WTC11 (cell line): ENCODE measurements around the gene SYNPO. TPM values are rescaled to one million over a fixed set of nuclear protein-coding genes. Genes with fewer than 3 reads are reported as not detected.
A peak's percentile ranks its signal among the peaks of the same experiment; 100 is the strongest.

Experiments used
- ATAC-seq: fragments of 200-7000 bp; cut with Tn5 transposase; 2 replicates; pipeline ENCODE4 v1.10.0; 2021; ENCODE audit warnings: mild to moderate bottlenecking, moderate library complexity
- CTCF ChIA-PET: fragments of 300-600 bp; sonication (Branson Sonifier 250); formaldehyde crosslinking; loops from one replicate; lab custom pipeline; 2021; ENCODE audit warnings: antibody characterized with exemption; lab: Charles Lee
- POLR2A ChIA-PET: fragments of 350-600 bp; sonication (Branson Sonifier 250); formaldehyde crosslinking; loops from one replicate; lab custom pipeline; 2021; ENCODE audit warnings: antibody characterized with exemption; lab: Charles Lee
- DNase-seq: peaks from one replicate; pipeline ENCODE4 v3.0.0; 2021; ENCODE audit warnings: low spot score
- H3K27ac Mint-ChIP-seq: 2 replicates; pipeline ENCODE4 v1.8.0; 2021; ENCODE audit warnings: mixed read lengths
- H3K27me3 Mint-ChIP-seq: 2 replicates; pipeline ENCODE4 v1.8.0; 2021; ENCODE audit warnings: low read depth, mild to moderate bottlenecking, moderate library complexity, mixed read lengths
- H3K36me3 Mint-ChIP-seq: 2 replicates; pipeline ENCODE4 v1.8.0; 2021; ENCODE audit warnings: mixed read lengths
- H3K4me1 Mint-ChIP-seq: 2 replicates; pipeline ENCODE4 v1.8.0; 2022; ENCODE audit warnings: mixed read lengths
- H3K4me3 Mint-ChIP-seq: 2 replicates; pipeline ENCODE4 v1.8.0; 2021; ENCODE audit warnings: mild to moderate bottlenecking, moderate library complexity, mixed read lengths
- H3K9me3 Mint-ChIP-seq: 2 replicates; pipeline ENCODE4 v1.8.0; 2021; ENCODE audit warnings: mixed read lengths
- FOXK1 ChIP-seq: sonication (generic); formaldehyde crosslinking; IDR thresholded peaks from 2 replicates; pipeline ENCODE4 v1.8.0; 2022; ENCODE audit warnings: mild to moderate bottlenecking, moderate library complexity, missing genetic modification reagents
- FOXP1 ChIP-seq: sonication (generic); formaldehyde crosslinking; IDR thresholded peaks from 2 replicates; pipeline ENCODE4 v1.8.0; 2022; ENCODE audit warnings: missing genetic modification reagents, mild to moderate bottlenecking, moderate library complexity, borderline replicate concordance
- MXD4 ChIP-seq: fragments of 250-450 bp; sonication (Bioruptor Pico); IDR thresholded peaks from 2 replicates; pipeline ENCODE4 v1.8.0; 2021; ENCODE audit warnings: mild to moderate bottlenecking, moderate library complexity, borderline replicate concordance
- MYBL2 ChIP-seq: sonication (generic); formaldehyde crosslinking; IDR thresholded peaks from 2 replicates; pipeline ENCODE4 v1.8.1; 2023; ENCODE audit warnings: mild to moderate bottlenecking, moderate library complexity, missing genetic modification reagents
- SP1 ChIP-seq: sonication (generic); formaldehyde crosslinking; conservative IDR thresholded peaks from 2 replicates; pipeline ENCODE4 v1.8.1; 2022; ENCODE audit warnings: missing genetic modification reagents
- TEAD4 ChIP-seq: sonication (generic); formaldehyde crosslinking; IDR thresholded peaks from 2 replicates; pipeline ENCODE4 v1.8.0; 2022; ENCODE audit warnings: mild to moderate bottlenecking, missing genetic modification reagents
- TP53 ChIP-seq: sonication (generic); formaldehyde crosslinking; IDR thresholded peaks from 2 replicates; pipeline ENCODE4 v1.8.1; 2023; ENCODE audit warnings: mild to moderate bottlenecking, missing genetic modification reagents
- ZNF138 ChIP-seq: sonication (generic); formaldehyde crosslinking; conservative IDR thresholded peaks from 2 replicates; pipeline ENCODE4 v1.8.1; 2022; ENCODE audit warnings: mild to moderate bottlenecking, moderate library complexity, missing genetic modification reagents
- ZNF423 ChIP-seq: fragments of 250-450 bp; sonication (Bioruptor Pico); IDR thresholded peaks from 2 replicates; pipeline ENCODE4 v2.1.2; 2022; ENCODE audit warnings: mild to moderate bottlenecking, moderate library complexity
- total RNA-seq: library from RNA; stranded (reverse); gene quantifications from 3 replicates; pipeline ENCODE4 v1.2.3, GENCODE V29; 2021
- TF ChIP-seq, protein P1 (sequence below): fragments of 200-600 bp; IDR thresholded peaks from 2 replicates; pipeline ENCODE4 v1.8.0; 2022; ENCODE audit warnings: antibody characterized with exemption
- TF ChIP-seq, protein P2 (sequence below): sonication (generic); formaldehyde crosslinking; IDR thresholded peaks from 2 replicates; pipeline ENCODE4 v1.8.0; 2022; ENCODE audit warnings: mild to moderate bottlenecking, missing genetic modification reagents
- TF ChIP-seq, protein P3 (sequence below): sonication (generic); formaldehyde crosslinking; IDR thresholded peaks from 2 replicates; pipeline ENCODE4 v1.8.1; 2022; ENCODE audit warnings: missing genetic modification reagents, borderline replicate concordance
- TF ChIP-seq, protein P4 (sequence below): fragments of 250-450 bp; sonication (Bioruptor Pico); IDR thresholded peaks from 2 replicates; pipeline ENCODE4 v1.8.0; 2021; ENCODE audit warnings: mild to moderate bottlenecking
- TF ChIP-seq, protein P5 (sequence below): sonication (generic); formaldehyde crosslinking; IDR thresholded peaks from 2 replicates; pipeline ENCODE4 v1.8.0; 2023; ENCODE audit warnings: mild to moderate bottlenecking, missing genetic modification reagents
- TF ChIP-seq, protein P6 (sequence below): sonication (generic); formaldehyde crosslinking; IDR thresholded peaks from 2 replicates; pipeline ENCODE4 v1.8.1; 2023; ENCODE audit warnings: mild to moderate bottlenecking, missing genetic modification reagents

The SYNPO gene
- total RNA-seq, 1 experiment from 2014 or later: 2.1 TPM

DNA sequence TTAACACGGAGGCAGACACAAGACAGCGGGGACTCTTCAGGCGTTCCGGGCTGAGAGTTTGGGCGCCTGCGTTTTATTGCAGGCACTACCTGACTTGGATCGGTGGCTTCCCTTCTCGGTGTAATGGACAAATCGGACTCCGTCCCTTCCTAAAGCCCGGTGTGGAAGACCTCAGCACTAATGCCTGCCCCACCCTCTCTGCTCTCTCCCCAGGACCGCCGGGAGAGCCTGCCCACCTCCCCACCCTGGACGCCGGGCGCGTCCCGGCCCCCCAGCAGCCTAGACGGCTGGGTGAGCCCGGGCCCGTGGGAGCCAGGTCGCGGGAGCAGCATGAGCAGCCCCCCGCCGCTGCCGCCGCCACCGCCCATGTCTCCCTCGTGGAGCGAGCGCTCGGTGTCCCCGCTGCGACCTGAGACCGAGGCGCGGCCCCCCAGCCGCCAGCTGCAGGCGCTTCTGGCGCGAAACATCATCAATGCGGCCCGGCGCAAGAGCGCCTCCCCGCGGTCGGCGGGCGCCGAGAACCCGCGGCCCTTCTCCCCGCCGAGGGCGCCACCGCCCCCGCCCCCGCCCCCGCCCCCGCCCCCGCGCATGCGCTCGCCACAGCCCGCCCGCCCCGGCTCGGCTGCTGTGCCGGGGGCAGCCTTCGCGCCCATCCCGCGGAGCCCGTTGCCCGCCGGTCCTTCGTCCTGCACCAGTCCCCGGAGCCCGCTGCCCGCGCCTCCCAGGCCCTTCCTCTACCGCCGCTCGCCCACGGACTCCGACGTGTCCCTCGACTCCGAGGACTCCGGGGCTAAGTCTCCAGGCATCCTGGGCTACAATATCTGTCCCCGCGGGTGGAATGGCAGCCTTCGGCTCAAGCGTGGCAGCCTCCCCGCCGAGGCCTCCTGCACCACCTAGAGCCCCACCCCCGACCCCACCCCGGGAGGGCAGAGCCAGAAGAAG lies 16.0 kb downstream of the SYNPO start (continued):
- TF ChIP-seq ZNF138 (CRISPR knock-in tag) (0 out of 2 replicates have a peak, but pooled peaks have one; percentile 57), TP53 (peak; percentile 75; the same call in 1 of the 2 replicates), SP1 (CRISPR knock-in tag) (peak; percentile 13; the same call in 1 of the 2 replicates), MYBL2 (no peak), FOXP1 (CRISPR knock-in tag) (peak; percentile 67; the same call in 1 of the 2 replicates), TEAD4 (CRISPR knock-in tag) (no peak)
- TF ChIP-seq, protein P1, sequence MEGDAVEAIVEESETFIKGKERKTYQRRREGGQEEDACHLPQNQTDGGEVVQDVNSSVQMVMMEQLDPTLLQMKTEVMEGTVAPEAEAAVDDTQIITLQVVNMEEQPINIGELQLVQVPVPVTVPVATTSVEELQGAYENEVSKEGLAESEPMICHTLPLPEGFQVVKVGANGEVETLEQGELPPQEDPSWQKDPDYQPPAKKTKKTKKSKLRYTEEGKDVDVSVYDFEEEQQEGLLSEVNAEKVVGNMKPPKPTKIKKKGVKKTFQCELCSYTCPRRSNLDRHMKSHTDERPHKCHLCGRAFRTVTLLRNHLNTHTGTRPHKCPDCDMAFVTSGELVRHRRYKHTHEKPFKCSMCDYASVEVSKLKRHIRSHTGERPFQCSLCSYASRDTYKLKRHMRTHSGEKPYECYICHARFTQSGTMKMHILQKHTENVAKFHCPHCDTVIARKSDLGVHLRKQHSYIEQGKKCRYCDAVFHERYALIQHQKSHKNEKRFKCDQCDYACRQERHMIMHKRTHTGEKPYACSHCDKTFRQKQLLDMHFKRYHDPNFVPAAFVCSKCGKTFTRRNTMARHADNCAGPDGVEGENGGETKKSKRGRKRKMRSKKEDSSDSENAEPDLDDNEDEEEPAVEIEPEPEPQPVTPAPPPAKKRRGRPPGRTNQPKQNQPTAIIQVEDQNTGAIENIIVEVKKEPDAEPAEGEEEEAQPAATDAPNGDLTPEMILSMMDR: peak; percentile 55; the same call in 1 of the 2 replicates
- TF ChIP-seq, protein P2, sequence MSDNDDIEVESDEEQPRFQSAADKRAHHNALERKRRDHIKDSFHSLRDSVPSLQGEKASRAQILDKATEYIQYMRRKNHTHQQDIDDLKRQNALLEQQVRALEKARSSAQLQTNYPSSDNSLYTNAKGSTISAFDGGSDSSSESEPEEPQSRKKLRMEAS (CRISPR knock-in tag): peak; percentile 50

DNA sequence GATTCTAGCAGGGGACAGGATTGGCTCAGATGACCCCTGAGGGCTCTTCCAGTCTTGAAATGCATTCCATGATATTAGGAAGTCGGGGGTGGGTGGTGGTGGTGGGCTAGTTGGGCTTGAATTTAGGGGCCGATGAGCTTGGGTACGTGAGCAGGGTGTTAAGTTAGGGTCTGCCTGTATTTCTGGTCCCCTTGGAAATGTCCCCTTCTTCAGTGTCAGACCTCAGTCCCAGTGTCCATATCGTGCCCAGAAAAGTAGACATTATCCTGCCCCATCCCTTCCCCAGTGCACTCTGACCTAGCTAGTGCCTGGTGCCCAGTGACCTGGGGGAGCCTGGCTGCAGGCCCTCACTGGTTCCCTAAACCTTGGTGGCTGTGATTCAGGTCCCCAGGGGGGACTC lies 17.7 kb downstream of the SYNPO start:
- Mint-ChIP-seq H3K4me1 (peaks cover 26% of the 10 kb centered on the region), H3K4me3 (no peak overlapping the region)
- POLR2A ChIA-PET: interaction anchor here (1.7 to 2.7 kb wide), 2 partner anchors 43 to 99 kb away, joined by 9 read pairs; partner anchors contain the start of gene RBM22
- TF ChIP-seq, protein P3, sequence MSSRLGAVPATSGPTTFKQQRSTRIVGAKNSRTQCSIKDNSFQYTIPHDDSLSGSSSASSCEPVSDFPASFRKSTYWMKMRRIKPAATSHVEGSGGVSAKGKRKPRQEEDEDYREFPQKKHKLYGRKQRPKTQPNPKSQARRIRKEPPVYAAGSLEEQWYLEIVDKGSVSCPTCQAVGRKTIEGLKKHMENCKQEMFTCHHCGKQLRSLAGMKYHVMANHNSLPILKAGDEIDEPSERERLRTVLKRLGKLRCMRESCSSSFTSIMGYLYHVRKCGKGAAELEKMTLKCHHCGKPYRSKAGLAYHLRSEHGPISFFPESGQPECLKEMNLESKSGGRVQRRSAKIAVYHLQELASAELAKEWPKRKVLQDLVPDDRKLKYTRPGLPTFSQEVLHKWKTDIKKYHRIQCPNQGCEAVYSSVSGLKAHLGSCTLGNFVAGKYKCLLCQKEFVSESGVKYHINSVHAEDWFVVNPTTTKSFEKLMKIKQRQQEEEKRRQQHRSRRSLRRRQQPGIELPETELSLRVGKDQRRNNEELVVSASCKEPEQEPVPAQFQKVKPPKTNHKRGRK (CRISPR knock-in tag): no peak
- TF ChIP-seq, protein P4, sequence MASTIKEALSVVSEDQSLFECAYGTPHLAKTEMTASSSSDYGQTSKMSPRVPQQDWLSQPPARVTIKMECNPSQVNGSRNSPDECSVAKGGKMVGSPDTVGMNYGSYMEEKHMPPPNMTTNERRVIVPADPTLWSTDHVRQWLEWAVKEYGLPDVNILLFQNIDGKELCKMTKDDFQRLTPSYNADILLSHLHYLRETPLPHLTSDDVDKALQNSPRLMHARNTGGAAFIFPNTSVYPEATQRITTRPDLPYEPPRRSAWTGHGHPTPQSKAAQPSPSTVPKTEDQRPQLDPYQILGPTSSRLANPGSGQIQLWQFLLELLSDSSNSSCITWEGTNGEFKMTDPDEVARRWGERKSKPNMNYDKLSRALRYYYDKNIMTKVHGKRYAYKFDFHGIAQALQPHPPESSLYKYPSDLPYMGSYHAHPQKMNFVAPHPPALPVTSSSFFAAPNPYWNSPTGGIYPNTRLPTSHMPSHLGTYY (CRISPR knock-in tag): no peak
- no peak for TF ChIP-seq ZNF423
- TF ChIP-seq, protein P5, sequence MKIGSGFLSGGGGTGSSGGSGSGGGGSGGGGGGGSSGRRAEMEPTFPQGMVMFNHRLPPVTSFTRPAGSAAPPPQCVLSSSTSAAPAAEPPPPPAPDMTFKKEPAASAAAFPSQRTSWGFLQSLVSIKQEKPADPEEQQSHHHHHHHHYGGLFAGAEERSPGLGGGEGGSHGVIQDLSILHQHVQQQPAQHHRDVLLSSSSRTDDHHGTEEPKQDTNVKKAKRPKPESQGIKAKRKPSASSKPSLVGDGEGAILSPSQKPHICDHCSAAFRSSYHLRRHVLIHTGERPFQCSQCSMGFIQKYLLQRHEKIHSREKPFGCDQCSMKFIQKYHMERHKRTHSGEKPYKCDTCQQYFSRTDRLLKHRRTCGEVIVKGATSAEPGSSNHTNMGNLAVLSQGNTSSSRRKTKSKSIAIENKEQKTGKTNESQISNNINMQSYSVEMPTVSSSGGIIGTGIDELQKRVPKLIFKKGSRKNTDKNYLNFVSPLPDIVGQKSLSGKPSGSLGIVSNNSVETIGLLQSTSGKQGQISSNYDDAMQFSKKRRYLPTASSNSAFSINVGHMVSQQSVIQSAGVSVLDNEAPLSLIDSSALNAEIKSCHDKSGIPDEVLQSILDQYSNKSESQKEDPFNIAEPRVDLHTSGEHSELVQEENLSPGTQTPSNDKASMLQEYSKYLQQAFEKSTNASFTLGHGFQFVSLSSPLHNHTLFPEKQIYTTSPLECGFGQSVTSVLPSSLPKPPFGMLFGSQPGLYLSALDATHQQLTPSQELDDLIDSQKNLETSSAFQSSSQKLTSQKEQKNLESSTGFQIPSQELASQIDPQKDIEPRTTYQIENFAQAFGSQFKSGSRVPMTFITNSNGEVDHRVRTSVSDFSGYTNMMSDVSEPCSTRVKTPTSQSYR (CRISPR knock-in tag): no peak
- no peak for TF ChIP-seq MXD4 (CRISPR knock-in tag)
- TF ChIP-seq, protein P6, sequence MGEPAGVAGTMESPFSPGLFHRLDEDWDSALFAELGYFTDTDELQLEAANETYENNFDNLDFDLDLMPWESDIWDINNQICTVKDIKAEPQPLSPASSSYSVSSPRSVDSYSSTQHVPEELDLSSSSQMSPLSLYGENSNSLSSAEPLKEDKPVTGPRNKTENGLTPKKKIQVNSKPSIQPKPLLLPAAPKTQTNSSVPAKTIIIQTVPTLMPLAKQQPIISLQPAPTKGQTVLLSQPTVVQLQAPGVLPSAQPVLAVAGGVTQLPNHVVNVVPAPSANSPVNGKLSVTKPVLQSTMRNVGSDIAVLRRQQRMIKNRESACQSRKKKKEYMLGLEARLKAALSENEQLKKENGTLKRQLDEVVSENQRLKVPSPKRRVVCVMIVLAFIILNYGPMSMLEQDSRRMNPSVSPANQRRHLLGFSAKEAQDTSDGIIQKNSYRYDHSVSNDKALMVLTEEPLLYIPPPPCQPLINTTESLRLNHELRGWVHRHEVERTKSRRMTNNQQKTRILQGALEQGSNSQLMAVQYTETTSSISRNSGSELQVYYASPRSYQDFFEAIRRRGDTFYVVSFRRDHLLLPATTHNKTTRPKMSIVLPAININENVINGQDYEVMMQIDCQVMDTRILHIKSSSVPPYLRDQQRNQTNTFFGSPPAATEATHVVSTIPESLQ (CRISPR knock-in tag): no peak
- TF ChIP-seq FOXK1 (CRISPR knock-in tag): no peak
- TF ChIP-seq SP1 (CRISPR knock-in tag): no peak
- TF ChIP-seq, all 79 proteins: peak for 0
- DNase-seq (no peak), ATAC-seq (no peak)
- no peaks in the 10 kb centered on the region for H3K9me3 Mint-ChIP-seq
- H3K27ac Mint-ChIP-seq: no peak overlapping the region
- H3K36me3 Mint-ChIP-seq: no peaks in the 10 kb centered on the region
- H3K27me3 Mint-ChIP-seq: peaks cover 12% of the 10 kb centered on the region
- CTCF ChIA-PET: interaction anchor here (0.6 to 5.6 kb wide), 7 partner anchors 13 to 177 kb away, joined by 3 to 59 read pairs (median 4); no protein-coding TSS in a partner anchor
